GM18505 (cell line): ENCODE measurements around the gene NNMT.
"Not testable (repeated sequence)": the region's sequence is repeated elsewhere in the genome, so short reads cannot be mapped to it uniquely, and the experiment has no call there.

ENCODE experiments used
- ATAC-seq: cut with Tn5 transposase; IDR thresholded peaks from one replicate; pipeline ENCODE4 v1.9.1; 2021; ENCODE audit not compliant: unreplicated experiment
- POLR2A ChIP-seq: IDR thresholded peaks from 4 replicates; pipeline ENCODE4 v1.6.1; 2011; ENCODE audit warnings: borderline replicate concordance; ENCODE audit not compliant: insufficient read depth, insufficient read length; ENCODE audit errors: extremely low read depth

The NNMT gene

DNA sequence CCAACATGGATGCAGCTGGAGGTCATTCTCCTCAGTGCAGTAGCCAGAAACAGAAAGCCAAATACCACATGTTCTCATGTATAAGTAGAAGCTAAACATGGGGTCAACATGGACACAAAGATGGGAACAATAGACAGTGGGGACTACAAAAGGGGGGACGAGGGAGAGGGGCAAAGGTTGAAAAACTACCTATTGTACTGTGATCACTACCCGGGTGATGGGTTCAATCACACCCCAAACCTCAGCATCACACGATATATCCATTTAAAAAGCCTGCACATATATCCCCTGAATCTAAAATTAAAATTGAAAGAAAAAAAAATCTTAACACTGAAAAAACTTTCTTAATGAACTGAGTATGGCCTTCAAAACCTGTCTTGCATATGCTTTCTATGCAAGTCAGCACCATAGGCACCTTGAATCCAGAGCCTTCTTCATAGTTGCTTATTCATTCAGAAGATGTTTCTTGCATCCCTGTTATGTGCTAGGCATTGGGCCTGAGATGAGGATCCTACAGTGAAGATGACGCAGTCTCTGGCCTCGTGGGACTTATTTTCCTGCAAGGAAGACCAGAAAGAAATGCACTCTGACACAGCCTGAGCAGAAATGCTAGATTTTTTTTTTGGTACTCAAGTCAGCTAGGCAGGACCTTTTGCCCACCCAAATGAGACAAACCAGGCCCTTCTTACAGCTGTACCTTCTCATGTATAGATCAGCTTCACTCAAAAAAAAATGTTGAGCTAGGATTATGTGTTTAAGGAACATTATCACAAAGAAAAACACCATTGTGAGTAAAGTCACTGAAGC, 21.0 kb downstream of the NNMT start:
- TF ChIP-seq POLR2A = no peak
- ATAC-seq = no peak

DNA sequence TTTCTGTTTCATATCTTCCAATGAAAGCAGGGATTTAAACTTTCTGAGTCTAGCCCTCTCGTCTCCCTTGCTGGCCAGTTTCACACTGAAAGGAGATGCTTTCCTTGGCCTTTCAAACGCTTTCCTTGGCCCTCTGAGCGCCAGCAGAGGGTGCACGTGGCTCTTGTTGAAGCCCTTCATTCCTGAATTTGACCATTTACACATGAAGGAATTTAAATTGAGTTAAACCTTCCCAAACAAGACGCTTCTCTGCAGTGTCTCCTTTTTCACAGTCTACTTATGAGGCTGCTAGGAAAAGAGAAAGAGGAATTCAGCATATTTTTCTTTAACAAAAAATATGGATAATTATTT, 21.6 kb downstream of the NNMT start:
- ATAC-seq = no peak
- no peak for TF ChIP-seq POLR2A

DNA sequence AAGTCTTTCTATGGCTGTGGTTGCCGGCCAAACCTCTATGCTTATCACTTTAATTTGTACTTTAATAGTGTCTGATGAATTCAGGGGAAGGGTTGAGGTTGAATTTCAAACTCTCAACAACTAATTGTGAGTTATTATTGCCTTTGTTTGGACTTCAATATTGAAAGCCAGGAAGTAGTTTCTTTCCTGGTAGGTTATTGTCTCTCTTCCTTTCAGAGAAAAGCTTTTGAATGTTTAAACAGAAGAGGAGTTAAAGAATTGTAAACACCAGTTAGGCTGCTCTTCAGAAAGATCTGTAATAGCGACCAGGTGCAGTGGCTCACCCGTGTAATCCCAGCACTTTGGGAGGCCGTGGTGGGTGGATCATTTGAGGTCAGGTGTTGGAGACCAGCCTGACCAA, 22.2 kb downstream of the NNMT start:
- ATAC-seq = no peak
- no peak for TF ChIP-seq POLR2A

DNA sequence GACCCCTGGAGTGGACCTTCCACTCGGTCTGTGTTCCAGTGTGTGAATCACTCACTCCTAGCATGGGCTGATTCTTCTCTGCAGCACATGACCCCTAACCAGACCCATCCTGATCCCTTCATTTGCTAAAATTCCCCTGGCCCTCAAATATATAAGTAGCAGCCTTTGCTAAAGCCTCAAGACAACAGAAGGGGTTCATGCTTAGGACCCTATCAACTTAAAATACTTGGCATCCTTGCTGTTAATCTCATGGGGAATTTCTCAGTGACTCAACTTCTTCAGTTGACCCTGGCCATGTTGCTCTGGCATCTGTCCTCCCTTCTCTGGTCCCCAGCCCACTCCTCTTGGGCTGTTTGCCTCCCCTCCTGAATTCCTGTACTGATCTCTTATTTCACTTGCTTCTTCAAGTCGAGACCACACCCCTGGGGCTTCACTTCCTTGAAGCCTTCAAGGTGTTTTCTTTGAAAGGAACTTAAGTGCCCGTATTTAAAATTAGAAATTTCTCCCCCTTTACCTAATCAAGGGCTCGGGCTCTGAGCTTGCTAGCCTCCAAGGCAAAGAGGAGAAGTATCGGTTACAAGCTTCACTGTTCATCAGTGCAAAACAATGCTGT, 23.6 kb downstream of the NNMT start:
- no peak for TF ChIP-seq POLR2A
- ATAC-seq = no peak

DNA sequence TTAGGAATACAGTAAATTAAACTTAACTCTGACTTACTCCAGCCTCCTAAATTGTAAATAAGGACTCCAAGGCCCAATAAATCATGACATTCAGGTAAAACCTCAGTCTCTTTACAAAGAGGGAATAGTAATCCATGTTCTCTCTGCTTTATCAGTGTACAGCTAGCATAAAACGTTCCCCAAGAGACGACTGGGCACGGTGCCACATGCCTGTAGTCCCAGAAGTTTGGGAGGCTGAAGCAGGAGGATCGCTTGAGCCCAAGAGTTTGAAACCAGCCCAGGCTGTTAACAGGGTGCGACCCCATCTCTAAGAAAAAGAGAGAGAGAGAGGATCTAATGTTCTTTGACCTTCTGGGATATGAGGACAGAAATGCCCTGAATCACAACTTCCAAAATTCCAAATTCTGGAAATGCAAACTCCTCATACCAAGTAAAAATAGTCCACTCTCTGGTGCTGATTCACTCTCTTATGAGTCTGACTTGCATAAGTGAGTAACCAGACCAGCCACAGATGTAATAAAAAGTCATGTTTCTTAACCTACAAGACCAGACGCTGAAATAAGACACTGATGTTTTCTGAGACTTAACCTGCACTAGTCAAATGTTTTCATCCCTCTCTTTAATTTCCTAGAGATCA, 25.5 kb downstream of the NNMT start:
- ATAC-seq = no peak

DNA sequence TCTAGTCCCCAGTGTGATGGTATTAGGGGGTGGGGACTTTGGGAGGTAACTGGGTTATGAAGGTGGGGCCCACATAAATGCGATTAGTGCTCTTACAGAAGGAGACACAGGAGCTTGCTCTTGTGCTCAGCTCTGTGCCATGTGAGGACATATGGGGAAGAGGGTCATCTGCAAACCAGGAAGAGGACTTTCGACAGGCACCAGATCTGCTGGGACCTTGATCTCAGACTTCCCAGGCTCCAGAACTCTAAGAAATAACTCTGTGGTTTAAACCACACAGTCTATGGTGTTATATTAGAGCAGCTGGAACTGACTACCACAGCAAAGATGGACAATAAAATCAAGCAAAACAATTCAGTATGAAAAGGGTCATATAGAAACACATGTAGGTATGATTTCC, 26.7 kb downstream of the NNMT start:
- ATAC-seq = no peak
- no peak for TF ChIP-seq POLR2A

More for the DNA sequence above, 25.5 kb downstream of the NNMT start:
- TF ChIP-seq POLR2A = no peak

DNA sequence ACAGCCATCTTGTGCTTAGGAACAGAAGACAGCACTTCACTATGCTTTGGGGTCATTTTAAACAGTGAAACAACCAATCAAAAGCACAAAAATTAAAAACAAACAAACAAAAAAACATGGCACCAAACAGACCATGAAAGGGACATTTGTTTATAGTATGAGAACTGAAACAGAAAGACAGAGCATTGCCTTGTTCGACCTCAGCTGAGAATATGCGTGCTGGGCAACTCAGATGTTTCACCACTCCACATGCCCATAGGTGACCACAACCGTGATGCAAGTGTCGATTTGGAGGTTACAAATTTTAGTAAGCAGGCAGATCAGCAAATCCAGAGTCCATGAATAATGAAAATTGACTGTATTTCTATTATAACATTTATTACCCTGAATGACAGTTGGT, 30.0 kb downstream of the NNMT start:
- ATAC-seq = no peak
- no peak for TF ChIP-seq POLR2A

DNA sequence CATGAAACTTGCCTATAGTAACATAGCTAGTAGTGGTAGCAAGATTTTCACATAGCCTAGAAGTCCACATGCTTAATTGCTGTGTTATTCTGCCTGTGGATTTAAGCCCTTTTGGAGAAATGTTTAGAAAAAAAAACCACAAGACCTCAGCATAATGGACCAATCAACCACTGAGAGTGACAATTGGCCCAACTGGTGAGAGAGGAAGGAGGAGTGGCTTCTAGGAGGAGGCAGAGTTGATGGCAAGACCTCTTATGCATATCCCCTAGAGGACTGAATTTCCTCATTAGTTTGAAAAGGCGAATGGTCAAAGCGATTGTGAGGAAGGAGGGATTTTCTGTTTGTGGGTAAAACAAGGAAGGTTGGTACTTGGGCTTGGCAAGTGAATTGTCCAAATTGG, 30.6 kb downstream of the NNMT start:
- no peak for ATAC-seq
- TF ChIP-seq POLR2A = no peak

DNA sequence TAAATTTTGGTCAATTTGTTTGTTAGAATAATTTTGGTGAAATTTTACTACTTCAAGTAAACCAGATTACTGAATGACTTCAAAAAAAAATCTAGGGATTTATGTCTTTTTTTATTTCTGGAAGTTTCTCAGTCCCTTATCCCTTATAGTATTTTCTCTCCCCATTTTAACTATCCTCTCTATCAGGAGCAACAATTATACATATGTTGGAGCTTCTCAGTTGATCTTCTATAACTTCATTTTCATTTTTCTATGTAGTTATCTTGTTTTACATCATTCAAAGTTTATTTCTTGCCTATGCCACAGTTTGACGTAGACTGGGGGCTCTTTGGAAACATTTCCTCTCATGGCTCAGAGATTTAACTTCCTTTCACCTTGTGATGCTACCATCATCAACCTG, 34.2 kb downstream of the NNMT start:
- TF ChIP-seq POLR2A = no peak
- ATAC-seq = no peak

DNA sequence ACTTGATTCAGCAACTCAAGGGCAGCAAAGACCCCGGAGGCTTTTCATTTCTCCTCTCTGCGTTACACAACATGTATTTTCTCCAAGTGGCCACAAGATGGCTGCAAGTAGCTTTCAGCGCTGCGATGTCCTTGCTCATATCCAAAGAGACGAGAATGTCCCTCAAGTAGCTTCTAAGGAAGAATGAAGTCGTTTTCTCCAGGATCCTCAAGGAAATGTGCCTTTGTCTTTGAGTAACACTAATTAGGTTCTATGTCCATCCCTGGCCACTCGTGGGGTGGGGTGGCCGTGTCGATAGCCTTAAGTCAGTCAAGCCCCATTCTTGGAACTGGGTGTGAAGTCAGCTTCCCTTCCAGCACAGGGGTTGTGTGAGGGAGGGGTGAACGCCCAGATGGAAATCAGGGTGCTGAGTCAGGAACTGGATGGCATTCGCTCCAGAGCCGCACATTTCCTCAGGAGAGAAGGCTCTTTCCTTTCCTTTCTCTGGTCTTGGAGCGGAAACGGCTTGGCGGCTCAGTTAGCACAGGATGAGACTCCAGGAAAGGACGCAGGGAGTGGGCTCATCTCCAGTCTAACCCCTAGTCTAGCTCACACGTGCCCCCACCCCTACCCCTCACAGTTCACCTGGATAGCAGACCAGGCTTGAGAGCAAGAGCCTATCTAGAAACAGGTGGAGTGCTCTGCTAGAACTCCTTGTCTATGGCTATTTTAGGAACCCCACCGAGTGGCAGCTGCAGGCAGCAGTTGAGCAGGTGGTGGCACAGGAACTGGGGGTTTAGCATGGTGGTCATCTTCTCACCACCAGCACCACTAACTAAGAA, 44.3 kb downstream of the NNMT start:
- no peak for ATAC-seq
- no peak for TF ChIP-seq POLR2A

DNA sequence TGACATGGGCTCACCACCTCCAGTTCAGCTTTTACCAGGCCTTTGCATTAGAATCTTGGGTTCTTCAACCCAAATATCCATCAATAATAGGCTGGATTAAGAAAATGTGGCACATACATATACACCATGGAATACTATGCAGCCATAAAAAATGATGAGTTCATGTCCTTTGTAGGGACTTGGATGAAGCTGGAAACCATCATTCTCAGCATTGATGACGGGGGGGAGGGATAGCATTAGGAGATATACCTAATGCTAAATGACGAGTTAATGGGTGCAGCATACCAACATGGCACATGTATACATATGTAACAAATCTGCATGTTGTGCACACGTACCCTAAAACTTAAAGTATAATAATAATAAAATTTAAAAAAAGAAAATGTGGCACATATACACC, 45.5 kb downstream of the NNMT start:
- ATAC-seq = not testable (repeated sequence)

DNA sequence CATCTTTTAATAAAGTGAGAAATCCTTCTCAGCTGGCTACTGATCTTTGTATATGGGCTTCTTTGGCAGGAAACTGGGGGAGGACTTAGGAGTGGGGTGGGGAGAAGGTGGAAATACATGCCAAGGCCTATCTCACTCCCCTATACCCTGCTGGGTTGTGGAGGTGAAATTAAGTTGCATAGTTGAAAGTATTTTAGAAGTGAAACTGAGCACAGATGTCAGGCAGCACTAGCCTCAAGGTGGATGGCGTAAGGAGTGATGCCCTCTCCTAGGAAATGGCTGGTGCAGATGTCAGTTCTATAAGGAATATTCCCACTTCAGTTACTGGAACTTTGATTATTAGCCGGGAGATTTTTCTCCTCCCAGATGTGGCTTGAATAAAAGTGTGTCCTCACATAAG, 46.3 kb downstream of the NNMT start:
- no peak for ATAC-seq
- TF ChIP-seq POLR2A = no peak

DNA sequence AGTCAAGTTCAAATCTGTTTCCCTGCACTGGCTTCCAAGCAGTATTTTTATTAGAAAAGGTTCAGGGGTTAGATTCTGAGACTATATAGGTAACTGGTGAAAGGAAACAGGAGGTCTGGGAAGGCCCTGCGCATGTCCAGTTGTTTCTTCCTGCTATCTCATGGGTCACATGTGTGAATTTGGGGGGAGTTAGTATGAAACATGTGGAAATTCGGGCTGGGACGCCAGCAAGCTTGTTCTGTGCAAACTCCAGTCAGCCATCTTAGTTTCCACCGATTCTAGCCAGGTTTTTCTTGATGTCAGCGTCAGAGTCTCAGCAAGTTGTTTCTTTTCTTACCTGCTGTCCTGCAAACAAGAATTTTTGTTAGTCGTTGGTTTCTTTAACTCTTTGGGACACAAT, 46.8 kb downstream of the NNMT start:
- TF ChIP-seq POLR2A = no peak
- no peak for ATAC-seq

DNA sequence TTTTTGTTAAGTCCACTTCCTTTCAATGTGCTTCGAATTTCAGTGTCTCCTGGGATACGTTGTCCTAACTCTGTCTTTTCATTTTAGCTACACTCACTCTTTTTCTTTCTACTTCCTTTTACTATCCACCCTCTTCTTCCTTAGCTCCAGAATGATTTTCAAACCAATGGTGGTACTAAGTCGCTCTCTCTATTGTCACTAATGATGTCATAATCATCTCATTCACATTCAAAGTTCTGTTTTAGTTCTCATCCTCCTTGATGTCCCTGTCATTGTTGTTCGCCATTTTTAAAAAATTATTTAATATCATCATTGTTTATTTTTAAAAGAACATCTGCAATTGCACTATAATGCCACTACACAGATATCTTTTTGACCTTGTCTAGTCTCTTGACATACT, 47.3 kb downstream of the NNMT start:
- no peak for TF ChIP-seq POLR2A
- no peak for ATAC-seq

DNA sequence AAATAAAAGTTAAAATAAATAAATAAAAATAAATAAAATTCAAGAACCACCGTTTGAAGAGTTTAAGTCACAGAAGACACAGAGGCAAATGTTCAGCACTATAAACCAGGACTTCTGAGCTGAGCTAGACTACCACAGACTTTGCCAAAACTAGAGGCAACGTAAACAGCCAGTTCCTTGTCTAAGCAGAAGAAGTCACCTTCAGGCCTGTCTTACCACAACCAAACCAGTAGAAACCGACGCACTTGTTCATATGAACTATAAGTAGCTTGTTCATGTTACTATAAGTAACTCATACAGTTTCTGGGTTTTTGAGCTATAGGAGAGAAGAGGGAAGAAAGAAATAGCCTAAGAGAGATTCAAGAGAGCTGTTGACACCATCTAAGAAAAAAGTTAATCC, 48.3 kb downstream of the NNMT start:
- TF ChIP-seq POLR2A = no peak
- no peak for ATAC-seq
